Activated CD4-positive, alpha-beta T cell treated with anti-CD3 and anti-CD28 coated beads, Interleukin-2, amount 50 U/mL, for 48 hours (primary cell): Measurements from ENCODE around the gene PDRG1.
"Not testable (repeated sequence)": the region's sequence is repeated elsewhere in the genome, so short reads cannot be mapped to it uniquely, and the experiment has no call there.

Source experiments
- DNase-seq, 2 experiments: peaks; one replicate each; pipeline ENCODE4 v3.0.0-alpha.2; 2020

The PDRG1 gene

GRCh38 chr20:31925631-31926030, 26.2 kb downstream of the PDRG1 start:
- no peak for DNase-seq

- DNase-seq, result no peak
These were observed 27.3 kb downstream of the PDRG1 start for GRCh38 chr20:31924561-31924960.

GRCh38 chr20:31923388-31924331, 28.2 kb downstream of the PDRG1 start:
- DNase-seq, result no peak

- DNase-seq, result no peak
These were observed 29.3 kb downstream of the PDRG1 start for GRCh38 chr20:31922588-31922987.

- no peak for DNase-seq
These were observed 29.7 kb downstream of the PDRG1 start for GRCh38 chr20:31922181-31922580.

GRCh38 chr20:31921480-31921879, 30.4 kb downstream of the PDRG1 start:
- not testable (repeated sequence) for DNase-seq

GRCh38 chr20:31920275-31920855, 31.5 kb downstream of the PDRG1 start:
- no peak for DNase-seq

GRCh38 chr20:31919410-31920155, 32.3 kb downstream of the PDRG1 start:
- no peak for DNase-seq

GRCh38 chr20:31918466-31919105, 33.3 kb downstream of the PDRG1 start:
- DNase-seq, result no peak

GRCh38 chr20:31917962-31918412, 33.9 kb downstream of the PDRG1 start:
- not testable (repeated sequence) for DNase-seq

GRCh38 chr20:31916708-31917107, 35.1 kb downstream of the PDRG1 start:
- DNase-seq, result no peak

GRCh38 chr20:31915491-31916280, 36.2 kb downstream of the PDRG1 start:
- DNase-seq, result no peak

GRCh38 chr20:31914170-31914569, 37.7 kb downstream of the PDRG1 start:
- no peak for DNase-seq

GRCh38 chr20:31913431-31914157, 38.3 kb downstream of the PDRG1 start:
- no peak for DNase-seq

- no peak for DNase-seq
These were observed 41.6 kb downstream of the PDRG1 start for GRCh38 chr20:31910071-31910803.

GRCh38 chr20:31909253-31910070, 42.4 kb downstream of the PDRG1 start:
- DNase-seq, result no peak

GRCh38 chr20:31908424-31908823, 43.4 kb downstream of the PDRG1 start:
- no peak for DNase-seq

- DNase-seq, result no peak
These were observed 43.8 kb downstream of the PDRG1 start for GRCh38 chr20:31908016-31908415.

- no peak for DNase-seq
These were observed 44.8 kb downstream of the PDRG1 start for GRCh38 chr20:31907046-31907445.

- DNase-seq, result no peak
These were observed 45.8 kb downstream of the PDRG1 start for GRCh38 chr20:31906001-31906400.
